Mucosa of stomach (tissue), 1 donor: Measurements from ENCODE around the gene LYPD6.

Experiments used
- H3K27me3 ChIP-seq: one replicate; pipeline ENCODE4 v1.7.0; 2013; ENCODE audit warnings: mild to moderate bottlenecking, low read length; ENCODE audit not compliant: control insufficient read depth, insufficient read depth
- H3K36me3 ChIP-seq: one replicate; pipeline ENCODE4 v1.7.0; 2013; ENCODE audit warnings: low read length; ENCODE audit not compliant: control insufficient read depth, insufficient read depth
- H3K4me1 ChIP-seq: one replicate; pipeline ENCODE4 v1.7.0; 2013; ENCODE audit warnings: mild to moderate bottlenecking, low read length; ENCODE audit not compliant: control insufficient read depth, insufficient read depth
- H3K4me3 ChIP-seq: one replicate; pipeline ENCODE4 v1.7.0; 2013; ENCODE audit warnings: low read length
- H3K9ac ChIP-seq: one replicate; pipeline ENCODE4 v1.7.0; 2013; ENCODE audit warnings: mild to moderate bottlenecking, low read length, moderate library complexity
- H3K9me3 ChIP-seq: one replicate; pipeline ENCODE4 v1.7.0; 2013; ENCODE audit warnings: mild to moderate bottlenecking, low read length, moderate library complexity; ENCODE audit not compliant: control insufficient read depth
- donor health status: Pancreatic carcinoma.

Gene LYPD6

GRCh38 chr2:149443150-149443549 is 112.8 kb downstream of the LYPD6 start:
- H3K9ac ChIP-seq = no peak overlapping the region
- H3K4me1 ChIP-seq = peaks cover 3% of the 10 kb centered on the region
- no peak overlapping the region for H3K4me3 ChIP-seq
- no peaks in the 10 kb centered on the region for H3K9me3 ChIP-seq
- H3K36me3 ChIP-seq = no peaks in the 10 kb centered on the region
- no peaks in the 10 kb centered on the region for H3K27me3 ChIP-seq

GRCh38 chr2:149446748-149447147 is 116.4 kb downstream of the LYPD6 start:
- H3K4me1 ChIP-seq = peaks cover 3% of the 10 kb centered on the region
- H3K9me3 ChIP-seq = no peaks in the 10 kb centered on the region
- no peaks in the 10 kb centered on the region for H3K36me3 ChIP-seq
- no peak overlapping the region for H3K4me3 ChIP-seq
- no peaks in the 10 kb centered on the region for H3K27me3 ChIP-seq
- no peak overlapping the region for H3K9ac ChIP-seq

GRCh38 chr2:149448315-149448714 is 117.9 kb downstream of the LYPD6 start:
- no peaks in the 10 kb centered on the region for H3K9me3 ChIP-seq
- no peaks in the 10 kb centered on the region for H3K36me3 ChIP-seq
- no peak overlapping the region for H3K9ac ChIP-seq
- H3K4me3 ChIP-seq = no peak overlapping the region
- no peaks in the 10 kb centered on the region for H3K4me1 ChIP-seq
- H3K27me3 ChIP-seq = no peaks in the 10 kb centered on the region

GRCh38 chr2:149449017-149449416 is 118.6 kb downstream of the LYPD6 start:
- Histone ChIP-seq H3K27me3 (no peaks in the 10 kb centered on the region), H3K4me1 (no peaks in the 10 kb centered on the region), H3K4me3 (no peak overlapping the region)

GRCh38 chr2:149451417-149452165 is 121.2 kb downstream of the LYPD6 start:
- Histone ChIP-seq H3K4me1 (no peaks in the 10 kb centered on the region), H3K4me3 (no peak overlapping the region), H3K9me3 (no peaks in the 10 kb centered on the region), H3K27me3 (no peaks in the 10 kb centered on the region), H3K9ac (no peak overlapping the region), H3K36me3 (no peaks in the 10 kb centered on the region)

More at GRCh38 chr2:149449017-149449416, 118.6 kb downstream of the LYPD6 start:
- no peak overlapping the region for H3K9ac ChIP-seq
- H3K9me3 ChIP-seq = no peaks in the 10 kb centered on the region
- no peaks in the 10 kb centered on the region for H3K36me3 ChIP-seq

GRCh38 chr2:149456285-149456684 is 125.9 kb downstream of the LYPD6 start:
- Histone ChIP-seq H3K9me3 (no peaks in the 10 kb centered on the region), H3K4me1 (no peaks in the 10 kb centered on the region), H3K9ac (no peak overlapping the region), H3K27me3 (no peaks in the 10 kb centered on the region), H3K36me3 (no peaks in the 10 kb centered on the region), H3K4me3 (no peak overlapping the region)

- Histone ChIP-seq H3K27me3 (no peaks in the 10 kb centered on the region), H3K9ac (no peak overlapping the region), H3K4me1 (no peaks in the 10 kb centered on the region), H3K4me3 (no peak overlapping the region), H3K9me3 (no peaks in the 10 kb centered on the region), H3K36me3 (no peaks in the 10 kb centered on the region)
Measured at GRCh38 chr2:149458502-149458901, 128.1 kb downstream of the LYPD6 start.

GRCh38 chr2:149463328-149464002 is 133.1 kb downstream of the LYPD6 start:
- no peaks in the 10 kb centered on the region for H3K9me3 ChIP-seq
- no peak overlapping the region for H3K4me3 ChIP-seq
- no peak overlapping the region for H3K9ac ChIP-seq
- no peaks in the 10 kb centered on the region for H3K36me3 ChIP-seq
- H3K27me3 ChIP-seq = no peaks in the 10 kb centered on the region
- H3K4me1 ChIP-seq = no peaks in the 10 kb centered on the region

GRCh38 chr2:149464396-149464795 is 134.0 kb downstream of the LYPD6 start:
- Histone ChIP-seq H3K27me3 (no peaks in the 10 kb centered on the region), H3K9ac (no peak overlapping the region), H3K36me3 (no peaks in the 10 kb centered on the region), H3K4me3 (no peak overlapping the region), H3K9me3 (no peaks in the 10 kb centered on the region), H3K4me1 (no peaks in the 10 kb centered on the region)

GRCh38 chr2:149465873-149466272 is 135.5 kb downstream of the LYPD6 start:
- H3K4me1 ChIP-seq = no peaks in the 10 kb centered on the region
- no peaks in the 10 kb centered on the region for H3K9me3 ChIP-seq
- H3K36me3 ChIP-seq = no peaks in the 10 kb centered on the region
- no peak overlapping the region for H3K4me3 ChIP-seq
- H3K27me3 ChIP-seq = no peaks in the 10 kb centered on the region
- no peak overlapping the region for H3K9ac ChIP-seq

GRCh38 chr2:149466635-149467034 is 136.2 kb downstream of the LYPD6 start:
- Histone ChIP-seq H3K27me3 (no peaks in the 10 kb centered on the region), H3K4me3 (no peak overlapping the region), H3K9ac (no peak overlapping the region), H3K9me3 (no peaks in the 10 kb centered on the region), H3K4me1 (no peaks in the 10 kb centered on the region), H3K36me3 (no peaks in the 10 kb centered on the region)

- Histone ChIP-seq H3K4me1 (no peaks in the 10 kb centered on the region), H3K27me3 (no peaks in the 10 kb centered on the region), H3K9ac (no peak overlapping the region), H3K36me3 (no peaks in the 10 kb centered on the region), H3K9me3 (no peaks in the 10 kb centered on the region), H3K4me3 (no peak overlapping the region)
Measured at GRCh38 chr2:149467436-149467835, 137.0 kb downstream of the LYPD6 start.
